Uterus (tissue), 4 donors: Measurements from ENCODE around the gene PPL. TPM values are rescaled to one million over a fixed set of nuclear protein-coding genes. Genes with fewer than 3 reads are reported as not detected.

Experiments
- DNase-seq, 2 donors: peaks; one replicate each; pipeline ENCODE4 v3.0.0-alpha.2; 2019 to 2020
- H3K27ac ChIP-seq, 2 donors: fragments of 200-600 bp; sonication (generic); 1 replicate in 1 of 2; 2 replicates in 1 of 2; pipeline ENCODE4 v1.5.1; 2016 to 2018
- H3K27me3 ChIP-seq, 2 donors: fragments of 200-600 bp; sonication (generic); one replicate each; pipeline ENCODE4 v1.5.1; 2018 to 2019; ENCODE audit warnings: control low read depth in 1 of 2
- H3K36me3 ChIP-seq, 2 donors: fragments of 200-600 bp; sonication (generic); one replicate each; pipeline ENCODE4 v1.5.1; 2019; ENCODE audit warnings: control low read depth in 1 of 2
- H3K4me1 ChIP-seq, 2 donors: fragments of 200-600 bp; sonication (generic); one replicate each; pipeline ENCODE4 v1.5.1; 2018 to 2019; ENCODE audit warnings: control low read depth in 1 of 2
- H3K4me3 ChIP-seq, 2 donors: fragments of 200-600 bp; sonication (generic); 1 replicate in 1 of 2; 2 replicates in 1 of 2; pipeline ENCODE4 v1.5.1; 2018 to 2019; ENCODE audit warnings: mild to moderate bottlenecking in 1 of 2
- H3K9me3 ChIP-seq, 2 donors: fragments of 200-600 bp; sonication (generic); one replicate each; pipeline ENCODE4 v1.5.1; 2019; ENCODE audit warnings: control low read depth in 1 of 2
- POLR2A ChIP-seq, 2 donors: fragments of 450-650 bp; IDR thresholded peaks; one replicate each; pipeline ENCODE4 v1.6.1; 2016; ENCODE audit warnings: antibody characterized with exemption in 2 of 2, mild to moderate bottlenecking in 1 of 2, moderate library complexity in 1 of 2
- intact Hi-C: fragments of 100-400 bp; cut with DNase I; formaldehyde crosslinking; loops from one replicate; pipeline ENCODE4 v1.15.1; 2023; ENCODE audit warnings: low total_unique reads
- total RNA-seq, 4 donors: library from RNA; depleted of rRNA in 3 of 4; stranded (reverse); fragments of >200 nt in 3 of 4; gene quantifications; one replicate each; pipeline versions ENCODE4 v1.1.0 to v1.2.4, GENCODE V29; 2014 to 2023
- TF ChIP-seq, protein P1 (sequence below), 4 experiments: fragments of 200-600 bp in 2 of 4; fragments of 450-650 bp in 2 of 4; sonication (generic) in 2 of 4; IDR thresholded peaks; one replicate each; pipeline ENCODE4 v1.5.1; 2016 to 2019; ENCODE audit warnings: antibody characterized with exemption in 4 of 4, mild to moderate bottlenecking in 2 of 4, moderate library complexity in 1 of 4
- donor health status: DM: yes; HTN: yes; CAD: no.

PPL gene
- total RNA-seq, 4 donors from 2014 or later: 8.7 to 39.6 (median 15.2) TPM

DNA sequence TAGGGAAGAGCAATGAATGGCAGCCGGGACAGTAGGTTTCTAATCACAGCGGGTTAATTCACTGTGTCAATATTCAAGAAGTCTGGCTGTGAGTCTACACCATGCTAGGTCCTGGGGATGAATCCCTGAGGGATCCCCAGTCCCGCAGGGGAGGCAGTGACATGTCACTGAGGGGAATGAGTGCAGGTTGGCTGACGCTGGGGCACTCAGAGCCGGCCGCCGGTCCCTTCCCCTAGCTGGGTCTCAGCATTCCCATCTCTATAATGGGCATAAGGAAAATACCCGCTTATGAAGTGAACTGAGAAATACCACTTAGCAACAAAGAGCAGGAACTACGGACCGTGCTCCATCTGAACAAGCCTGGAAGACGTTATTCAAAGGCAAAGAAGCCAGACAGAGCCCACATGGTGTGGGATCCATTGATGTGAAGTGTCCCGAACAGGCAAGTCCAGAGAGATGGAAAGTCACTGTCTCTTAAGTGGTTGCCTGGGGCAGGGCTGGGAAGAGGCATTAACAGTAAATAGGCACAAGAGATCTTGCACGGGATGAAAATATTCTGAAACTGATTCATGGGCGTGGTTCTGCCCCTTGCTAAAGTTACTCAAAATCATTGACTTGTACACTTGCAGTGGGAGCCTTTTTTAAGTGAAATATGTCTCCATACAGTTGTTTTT lies 31.9 kb downstream of the PPL start:
- H3K9me3 ChIP-seq: no peaks in the 10 kb centered on the region
- H3K27me3 ChIP-seq: no peaks in the 10 kb centered on the region
- no peaks in the 10 kb centered on the region for H3K4me1 ChIP-seq
- TF ChIP-seq POLR2A (IDR thresholded peaks at IDR 0.05): no peak
- TF ChIP-seq, protein P1, sequence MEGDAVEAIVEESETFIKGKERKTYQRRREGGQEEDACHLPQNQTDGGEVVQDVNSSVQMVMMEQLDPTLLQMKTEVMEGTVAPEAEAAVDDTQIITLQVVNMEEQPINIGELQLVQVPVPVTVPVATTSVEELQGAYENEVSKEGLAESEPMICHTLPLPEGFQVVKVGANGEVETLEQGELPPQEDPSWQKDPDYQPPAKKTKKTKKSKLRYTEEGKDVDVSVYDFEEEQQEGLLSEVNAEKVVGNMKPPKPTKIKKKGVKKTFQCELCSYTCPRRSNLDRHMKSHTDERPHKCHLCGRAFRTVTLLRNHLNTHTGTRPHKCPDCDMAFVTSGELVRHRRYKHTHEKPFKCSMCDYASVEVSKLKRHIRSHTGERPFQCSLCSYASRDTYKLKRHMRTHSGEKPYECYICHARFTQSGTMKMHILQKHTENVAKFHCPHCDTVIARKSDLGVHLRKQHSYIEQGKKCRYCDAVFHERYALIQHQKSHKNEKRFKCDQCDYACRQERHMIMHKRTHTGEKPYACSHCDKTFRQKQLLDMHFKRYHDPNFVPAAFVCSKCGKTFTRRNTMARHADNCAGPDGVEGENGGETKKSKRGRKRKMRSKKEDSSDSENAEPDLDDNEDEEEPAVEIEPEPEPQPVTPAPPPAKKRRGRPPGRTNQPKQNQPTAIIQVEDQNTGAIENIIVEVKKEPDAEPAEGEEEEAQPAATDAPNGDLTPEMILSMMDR (IDR thresholded peaks at IDR 0.05): no peak
- no peak for DNase-seq
- intact Hi-C loops: no loop called here
- H3K4me3 ChIP-seq: no peak overlapping the region
- no peak overlapping the region for H3K27ac ChIP-seq
- no peaks in the 10 kb centered on the region for H3K36me3 ChIP-seq

DNA sequence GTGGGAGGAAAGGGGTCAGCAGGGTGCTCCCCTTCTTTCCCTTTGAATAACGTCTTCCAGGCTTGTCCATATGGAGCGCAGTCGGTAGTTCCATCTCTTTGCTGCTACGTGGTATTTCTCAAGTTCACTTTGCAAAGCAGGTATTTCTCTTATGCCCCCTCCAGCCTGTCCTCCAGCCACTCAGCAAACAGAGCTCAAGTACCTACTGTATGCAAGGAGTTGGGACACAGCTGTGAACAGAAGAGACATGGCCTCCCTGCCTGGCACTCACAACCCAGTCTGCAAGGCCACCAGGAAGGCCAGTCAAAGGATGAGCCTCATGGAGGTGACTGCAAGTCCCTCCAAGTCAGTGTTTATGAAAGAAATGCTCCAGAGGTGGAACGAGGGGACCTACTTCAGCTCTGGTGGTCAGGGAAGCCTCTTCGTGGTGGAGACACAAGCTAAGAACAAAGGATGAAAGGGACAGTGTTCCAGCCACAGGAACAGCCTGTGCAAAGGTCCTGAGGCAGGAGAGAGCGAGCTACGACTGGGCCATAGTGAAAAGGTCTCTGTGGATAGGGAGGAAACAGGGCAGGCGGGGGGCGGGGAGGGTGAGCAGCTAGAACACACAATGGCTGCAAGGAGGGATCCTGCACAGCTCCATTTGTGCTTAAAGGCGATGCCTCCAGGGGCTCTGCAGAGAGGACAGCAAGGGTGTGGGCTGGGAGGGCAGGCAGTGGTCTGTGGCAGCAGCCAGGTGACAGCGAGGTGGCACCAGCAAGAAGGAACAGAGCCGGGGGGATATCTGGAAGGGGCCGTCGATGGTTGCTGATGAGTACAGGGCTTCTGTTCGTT lies 32.6 kb downstream of the PPL start:
- Histone ChIP-seq H3K36me3 (no peaks in the 10 kb centered on the region), H3K4me3 (no peak overlapping the region), H3K4me1 (no peaks in the 10 kb centered on the region), H3K27ac (no peak overlapping the region), H3K27me3 (no peaks in the 10 kb centered on the region), H3K9me3 (no peaks in the 10 kb centered on the region)
- no peak for TF ChIP-seq POLR2A (IDR thresholded peaks at IDR 0.05)
- TF ChIP-seq, protein P1 (IDR thresholded peaks at IDR 0.05): no peak
- DNase-seq: no peak
- intact Hi-C loops: no loop called here

DNA sequence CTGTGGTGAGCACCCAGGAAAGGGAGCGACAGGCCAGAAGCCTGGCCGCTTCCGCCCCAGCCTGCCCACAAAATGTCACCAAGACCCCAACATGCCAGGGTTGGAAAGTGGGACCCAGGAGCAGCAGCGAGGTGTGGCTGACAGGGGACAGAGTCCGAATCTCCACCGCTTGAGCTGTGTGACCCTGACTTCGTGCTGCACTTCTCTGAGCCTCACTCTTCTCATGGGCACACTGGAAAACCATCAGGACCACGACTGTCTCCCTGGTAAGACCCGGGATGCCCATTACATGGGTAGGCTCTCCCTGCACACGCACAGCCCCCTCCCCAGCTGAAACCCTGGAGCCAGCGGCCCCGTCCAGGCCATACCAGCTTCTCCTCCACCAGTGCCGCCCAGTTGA lies 34.9 kb downstream of the PPL start:
- Histone ChIP-seq H3K27ac (no peak overlapping the region), H3K36me3 (no peaks in the 10 kb centered on the region)
- DNase-seq: no peak

DNA sequence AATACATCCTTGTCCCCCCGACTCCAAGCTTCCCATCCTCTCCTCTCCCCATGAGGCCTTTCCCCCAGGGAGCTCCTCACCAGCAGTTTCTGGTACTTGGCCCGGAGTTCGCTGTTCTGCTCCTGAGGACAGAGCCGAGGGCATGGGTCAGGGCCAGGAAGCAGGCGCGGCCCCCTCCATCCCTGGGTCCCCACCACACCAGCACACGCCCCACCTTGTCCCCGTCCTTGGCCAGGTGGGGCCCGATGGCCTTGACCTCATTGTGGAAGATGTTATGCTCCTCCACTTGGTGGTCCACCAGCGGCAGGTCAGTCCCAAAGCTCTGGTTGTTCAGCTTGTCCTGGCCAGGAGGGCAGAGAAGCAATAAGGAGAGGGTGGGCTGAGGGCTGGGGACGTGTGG lies 36.2 kb downstream of the PPL start:
- Histone ChIP-seq H3K4me3 (no peak overlapping the region), H3K27me3 (no peaks in the 10 kb centered on the region), H3K9me3 (no peaks in the 10 kb centered on the region), H3K36me3 (no peaks in the 10 kb centered on the region), H3K4me1 (no peaks in the 10 kb centered on the region), H3K27ac (no peak overlapping the region)
- TF ChIP-seq, protein P1 (IDR thresholded peaks at IDR 0.05): no peak
- TF ChIP-seq POLR2A (IDR thresholded peaks at IDR 0.05): no peak
- intact Hi-C loops: no loop called here
- DNase-seq: no peak

More for the DNA sequence above, 34.9 kb downstream of the PPL start:
- H3K27me3 ChIP-seq: no peaks in the 10 kb centered on the region
- no peak overlapping the region for H3K4me3 ChIP-seq
- no peaks in the 10 kb centered on the region for H3K9me3 ChIP-seq
- no peaks in the 10 kb centered on the region for H3K4me1 ChIP-seq
- TF ChIP-seq POLR2A (IDR thresholded peaks at IDR 0.05): no peak
- TF ChIP-seq, protein P1 (IDR thresholded peaks at IDR 0.05): no peak
- intact Hi-C loops: no loop called here

DNA sequence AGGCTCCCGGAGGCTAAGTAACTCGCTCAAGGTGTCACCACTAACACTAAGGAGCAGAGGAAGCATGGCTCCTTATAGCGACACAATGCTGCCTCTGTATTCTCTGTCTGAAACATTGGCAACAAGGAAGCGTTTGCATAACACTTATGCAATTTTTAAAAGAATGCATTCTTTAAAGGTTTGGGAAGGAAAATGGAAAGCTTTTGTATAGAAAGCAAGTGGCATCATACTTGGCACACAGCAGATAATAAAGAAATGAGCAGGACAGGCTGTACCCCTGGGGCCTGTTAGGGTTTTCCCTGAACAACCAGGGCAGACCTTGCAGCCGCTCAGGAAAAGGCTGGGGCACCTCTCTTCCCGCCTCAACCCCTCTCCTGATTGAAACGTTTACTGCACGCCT lies 36.9 kb downstream of the PPL start:
- Histone ChIP-seq H3K4me1 (no peaks in the 10 kb centered on the region), H3K27ac (no peak overlapping the region), H3K4me3 (no peak overlapping the region), H3K36me3 (no peaks in the 10 kb centered on the region), H3K27me3 (no peaks in the 10 kb centered on the region), H3K9me3 (no peaks in the 10 kb centered on the region)
- no peak for DNase-seq
- intact Hi-C loops: no loop called here
- TF ChIP-seq, protein P1 (IDR thresholded peaks at IDR 0.05): no peak
- TF ChIP-seq POLR2A (IDR thresholded peaks at IDR 0.05): no peak
